ENCODE data around the gene TMEM53.

- TF ChIP-seq CTCF (IDR thresholded peaks at IDR 0.05) (no peak), POLR2A (IDR thresholded peaks at IDR 0.05) (no peak), POLR2AphosphoS5 (IDR thresholded peaks at IDR 0.05; ENCODE audit: insufficient read depth in 1 of 2, low read depth in 1 of 2) (no peak)
Measured at GRCh38 chr1:44649788-44650158, 24.5 kb downstream of the TMEM53 start.

All from vagina (tissue), 2 donors.